H9 (cell line): ENCODE results near the gene HS6ST2. TPM values are rescaled to one million over a fixed set of nuclear protein-coding genes. Genes with fewer than 3 reads are reported as not detected.

ENCODE experiments used
- DNase-seq: peaks from one replicate; pipeline ENCODE4 v3.0.0-alpha.2; 2017
- H2AFZ ChIP-seq: one replicate; pipeline ENCODE4 v1.6.1; 2013; ENCODE audit warnings: mild to moderate bottlenecking, low read length, control low read depth, moderate library complexity
- H2AK5ac ChIP-seq: 2 replicates; pipeline ENCODE4 v1.6.1; 2013; ENCODE audit warnings: low read length, control low read depth, mixed read lengths; ENCODE audit not compliant: insufficient read length
- H2BK120ac ChIP-seq: one replicate; pipeline ENCODE4 v1.6.1; 2013; ENCODE audit warnings: low read depth, mild to moderate bottlenecking, low read length, control low read depth, inconsistent platforms; ENCODE audit not compliant: poor library complexity, severe bottlenecking
- H2BK12ac ChIP-seq: 2 replicates; pipeline ENCODE4 v1.6.1; 2013; ENCODE audit warnings: low read length, control low read depth, mixed read lengths, low read depth; ENCODE audit not compliant: insufficient read length
- H2BK15ac ChIP-seq: 2 replicates; pipeline ENCODE4 v1.6.1; 2013; ENCODE audit warnings: low read depth, low read length, control low read depth
- H2BK20ac ChIP-seq: one replicate; pipeline ENCODE4 v1.6.1; 2013; ENCODE audit warnings: low read depth, mild to moderate bottlenecking, low read length, control low read depth, inconsistent platforms; ENCODE audit not compliant: poor library complexity, severe bottlenecking
- H2BK5ac ChIP-seq: 2 replicates; pipeline ENCODE4 v1.6.1; 2013; ENCODE audit warnings: low read length, control low read depth, mixed read lengths; ENCODE audit not compliant: insufficient read length
- H3K14ac ChIP-seq: 2 replicates; pipeline ENCODE4 v1.6.1; 2013; ENCODE audit warnings: low read length, control low read depth; ENCODE audit not compliant: insufficient read depth
- H3K18ac ChIP-seq: 2 replicates; pipeline ENCODE4 v1.6.1; 2013; ENCODE audit warnings: low read depth, mild to moderate bottlenecking, mixed read lengths, low read length, control low read depth; ENCODE audit not compliant: insufficient read length
- H3K23ac ChIP-seq: 2 replicates; pipeline ENCODE4 v1.6.1; 2013; ENCODE audit warnings: low read length, control low read depth, mixed read lengths, low read depth; ENCODE audit not compliant: insufficient read length
- H3K23me2 ChIP-seq: 2 replicates; pipeline ENCODE4 v1.6.1; 2013; ENCODE audit warnings: low read depth, mild to moderate bottlenecking, mixed read lengths, low read length, control low read depth; ENCODE audit not compliant: insufficient read length, poor library complexity, severe bottlenecking
- H3K27ac ChIP-seq: 2 replicates; pipeline ENCODE4 v1.5.1; 2013; ENCODE audit warnings: low read length, control low read depth, mixed read lengths, low read depth; ENCODE audit not compliant: insufficient read length
- H3K27me3 ChIP-seq: 2 replicates; pipeline ENCODE4 v1.6.1; 2013; ENCODE audit warnings: low read length, control low read depth, inconsistent platforms; ENCODE audit not compliant: insufficient read depth
- H3K4ac ChIP-seq: 2 replicates; pipeline ENCODE4 v1.6.1; 2013; ENCODE audit warnings: low read depth, mild to moderate bottlenecking, control low read depth, inconsistent platforms, low read length, moderate library complexity
- H3K4me1 ChIP-seq: 2 replicates; pipeline ENCODE4 v1.6.1; 2013; ENCODE audit warnings: low read length, control low read depth, inconsistent platforms; ENCODE audit not compliant: insufficient read depth
- H3K4me2 ChIP-seq: 2 replicates; pipeline ENCODE4 v1.6.1; 2013; ENCODE audit warnings: low read length, control low read depth, mixed read lengths; ENCODE audit not compliant: insufficient read length, insufficient read depth
- H3K56ac ChIP-seq: 2 replicates; pipeline ENCODE4 v1.6.1; 2013; ENCODE audit warnings: low read depth, mild to moderate bottlenecking, mixed read lengths, low read length, control low read depth; ENCODE audit not compliant: insufficient read length
- H3K79me1 ChIP-seq: 2 replicates; pipeline ENCODE4 v1.6.1; 2013; ENCODE audit warnings: low read depth, mild to moderate bottlenecking, moderate library complexity, low read length, control low read depth, inconsistent platforms; ENCODE audit not compliant: insufficient read depth, poor library complexity, severe bottlenecking
- H3K79me2 ChIP-seq: 2 replicates; pipeline ENCODE4 v1.6.1; 2013; ENCODE audit warnings: low read length, control low read depth, inconsistent platforms; ENCODE audit not compliant: insufficient read depth
- H3K9ac ChIP-seq: 2 replicates; pipeline ENCODE4 v1.6.1; 2013; ENCODE audit warnings: low read length, control low read depth, mixed read lengths; ENCODE audit not compliant: insufficient read length; ENCODE audit errors: extremely low read depth
- H3K9me3 ChIP-seq: one replicate; pipeline ENCODE4 v1.6.1; 2013; ENCODE audit warnings: low read depth, low read length, inconsistent platforms; ENCODE audit not compliant: control insufficient read depth
- H3T11ph ChIP-seq: one replicate; pipeline ENCODE4 v1.6.1; 2013; ENCODE audit warnings: mild to moderate bottlenecking, low read length, control low read depth, inconsistent platforms
- H4K20me1 ChIP-seq: one replicate; pipeline ENCODE4 v1.6.1; 2013; ENCODE audit not compliant: control insufficient read depth, insufficient read length, insufficient read depth
- H4K5ac ChIP-seq: 2 replicates; pipeline ENCODE4 v1.6.1; 2013; ENCODE audit warnings: low read depth, mild to moderate bottlenecking, mixed read lengths, low read length, control low read depth; ENCODE audit not compliant: insufficient read length
- H4K8ac ChIP-seq: replicated peaks from 2 replicates; pipeline ENCODE4 v1.6.1; 2013; ENCODE audit warnings: low read length, control low read depth, mixed read lengths, low read depth; ENCODE audit not compliant: insufficient read length
- H4K91ac ChIP-seq: 2 replicates; pipeline ENCODE4 v1.6.1; 2013; ENCODE audit warnings: low read depth, mild to moderate bottlenecking, moderate library complexity, mixed read lengths, low read length, control low read depth; ENCODE audit not compliant: insufficient read length
- H3K27ac Mint-ChIP-seq, 3 experiments: 2 replicates in 2 of 3; 3 replicates in 1 of 3; pipeline ENCODE4 v1.8.0; 2020 to 2021; ENCODE audit warnings: mixed read lengths in 3 of 3, mild to moderate bottlenecking in 1 of 3, moderate library complexity in 1 of 3
- H3K27me3 Mint-ChIP-seq: 2 replicates; pipeline ENCODE4 v1.8.0; 2021; ENCODE audit warnings: low read depth, mild to moderate bottlenecking, moderate library complexity, mixed read lengths
- H3K36me3 Mint-ChIP-seq, 3 experiments: 2 replicates in 2 of 3; 3 replicates in 1 of 3; pipeline ENCODE4 v1.8.0; 2020 to 2021; ENCODE audit warnings: low read depth in 3 of 3, mixed read lengths in 3 of 3; ENCODE audit not compliant: insufficient read depth in 1 of 3
- H3K4me1 Mint-ChIP-seq, 2 experiments: 2 replicates each; pipeline ENCODE4 v1.8.0; 2020; ENCODE audit warnings: mixed read lengths in 2 of 2
- H3K4me3 Mint-ChIP-seq, 2 experiments: 2 replicates in 1 of 2; 3 replicates in 1 of 2; pipeline ENCODE4 v1.8.0; 2020 to 2021; ENCODE audit warnings: mild to moderate bottlenecking in 2 of 2, mixed read lengths in 2 of 2, moderate library complexity in 1 of 2
- H3K9me3 Mint-ChIP-seq, 2 experiments: 2 replicates in 1 of 2; 3 replicates in 1 of 2; pipeline ENCODE4 v1.8.0; 2020; ENCODE audit warnings: mild to moderate bottlenecking in 2 of 2, mixed read lengths in 2 of 2, moderate library complexity in 1 of 2
- CTCF ChIP-seq: fragments of 200-600 bp; sonication (generic); conservative IDR thresholded peaks from 3 replicates; pipeline ENCODE4 v1.8.0; 2021; ENCODE audit warnings: antibody characterized with exemption, mild to moderate bottlenecking
- WGBS: extraction: QIAGEN DNeasy Blood & Tissue Kit; methylation state at CpG from one replicate; pipeline ENCODE4 v1.1.7; 2013; ENCODE audit warnings: missing lambda C conversion rate, low lambda C conversion rate, mixed read lengths; ENCODE audit not compliant: insufficient read length; ENCODE audit errors: extremely low coverage; 5-methylcytosine and 5-hydroxymethylcytosine counted together
- total RNA-seq: library from RNA; stranded (reverse); gene quantifications from 2 replicates; pipeline ENCODE4 v1.2.1, GENCODE V29; 2021

HS6ST2 gene
- total RNA-seq, 1 experiment from 2014 or later: 4.8 TPM

- no peak for DNase-seq
- no peak overlapping the region for H2AFZ ChIP-seq
- no peak overlapping the region for H3K18ac ChIP-seq
- H3K79me1 ChIP-seq: no peaks in the 10 kb centered on the region
- peaks cover 22% of the 10 kb centered on the region; the same call in 1 of the 2 replicates for H3K27me3 ChIP-seq
- Mint-ChIP-seq H3K4me1 (peaks cover 69 to 74% of the 10 kb centered on the region in 2 experiments), H3K27ac (peak overlapping the region in 2 of 3 experiments; percentile 37 to 76; a peak in 2 of 7 replicates), H3K27me3 (peaks cover 76% of the 10 kb centered on the region), H3K4me3 (peak overlapping the region in 1 of 2 experiments; percentile 60; a peak in 3 of 5 replicates), H3K9me3 (no peaks in the 10 kb centered on the region), H3K36me3 (no peaks in the 10 kb centered on the region; a peak in 1 of 7 replicates)
- no peak overlapping the region for H3K4me2 ChIP-seq
- no peak overlapping the region for H2BK15ac ChIP-seq
- H3K23me2 ChIP-seq: no peaks in the 10 kb centered on the region
- H3T11ph ChIP-seq: no peak overlapping the region
- H2BK20ac ChIP-seq: no peak overlapping the region
- peaks cover 14% of the 10 kb centered on the region for H3K4me1 ChIP-seq
- H2BK120ac ChIP-seq: no peak overlapping the region
- H3K23ac ChIP-seq: no peak overlapping the region
- no peak overlapping the region for H2BK5ac ChIP-seq
- H4K5ac ChIP-seq: no peak overlapping the region
- no peaks in the 10 kb centered on the region for H3K79me2 ChIP-seq
- H4K20me1 ChIP-seq: peaks cover 2% of the 10 kb centered on the region
- H4K8ac ChIP-seq: no peak overlapping the region
- H4K91ac ChIP-seq: no peak overlapping the region
- H2BK12ac ChIP-seq: no peak overlapping the region
- no peaks in the 10 kb centered on the region for H3K9me3 ChIP-seq
- no peak overlapping the region for H3K9ac ChIP-seq
- H3K4ac ChIP-seq: no peak overlapping the region
- H3K56ac ChIP-seq: no peak overlapping the region
- no peak overlapping the region for H3K14ac ChIP-seq
- WGBS: no CpG with 5 or more reads among the region's 3 CpGs
- H2AK5ac ChIP-seq: no peak overlapping the region
- TF ChIP-seq CTCF: peak; percentile 96
- no peak overlapping the region for H3K27ac ChIP-seq
Measured at GRCh38 chrX:132740316-132741123, 217.9 kb downstream of the HS6ST2 start.
